HepG2 (cell line): ENCODE data around the gene RTF1. TPM values are rescaled to one million over a fixed set of nuclear protein-coding genes. Genes with fewer than 3 reads are reported as not detected.

ENCODE experiments used
- ARHGAP35 ChIP-seq: sonication (generic); formaldehyde crosslinking; IDR thresholded peaks from 2 replicates; pipeline ENCODE4 v1.9.0; 2022; ENCODE audit warnings: mild to moderate bottlenecking, inconsistent platforms, moderate library complexity, missing genetic modification reagents, borderline replicate concordance
- ATRX ChIP-seq: sonication (generic); formaldehyde crosslinking; IDR thresholded peaks from 2 replicates; pipeline ENCODE4 v1.4.0; 2020; ENCODE audit warnings: missing genetic modification reagents, borderline replicate concordance
- BHLHE40 ChIP-seq: IDR thresholded peaks from 2 replicates; pipeline ENCODE4 v1.6.1; 2011; ENCODE audit warnings: low read length, improper control_type of control experiment
- CBX1 ChIP-seq: IDR thresholded peaks from one replicate; pipeline ENCODE4 v1.6.1; 2016; ENCODE audit warnings: antibody characterized with exemption, low read depth
- ELF1 ChIP-seq: sonication (generic); formaldehyde crosslinking; IDR thresholded peaks from 2 replicates; pipeline ENCODE4 v1.4.0; 2020; ENCODE audit warnings: missing genetic modification reagents
- KLF12 ChIP-seq: sonication (generic); formaldehyde crosslinking; IDR thresholded peaks from 2 replicates; pipeline ENCODE4 v1.4.0; 2020; ENCODE audit warnings: missing genetic modification reagents, borderline replicate concordance
- MEF2D ChIP-seq: sonication (generic); formaldehyde crosslinking; IDR thresholded peaks from 2 replicates; pipeline ENCODE4 v1.5.1; 2020; ENCODE audit warnings: mild to moderate bottlenecking, missing genetic modification reagents
- PLRG1 ChIP-seq: fragments of 450-650 bp; conservative IDR thresholded peaks from 2 replicates; pipeline ENCODE4 v1.6.1; 2016
- RBAK ChIP-seq: sonication (generic); formaldehyde crosslinking; IDR thresholded peaks from 2 replicates; pipeline ENCODE4 v1.5.1; 2020; ENCODE audit warnings: mild to moderate bottlenecking, missing genetic modification reagents
- SALL1 ChIP-seq: sonication (generic); formaldehyde crosslinking; IDR thresholded peaks from 2 replicates; pipeline ENCODE4 v1.8.0; 2022; ENCODE audit warnings: mild to moderate bottlenecking, missing genetic modification reagents
- SCMH1 ChIP-seq: sonication (generic); formaldehyde crosslinking; IDR thresholded peaks from 2 replicates; pipeline ENCODE4 v1.9.0; 2021; ENCODE audit warnings: missing genetic modification reagents, mild to moderate bottlenecking, borderline replicate concordance
- SIN3B ChIP-seq: fragments of 150-350 bp; IDR thresholded peaks from 2 replicates; pipeline ENCODE4 v1.6.1; 2014; ENCODE audit warnings: low read length
- SIX4 ChIP-seq: sonication (generic); formaldehyde crosslinking; IDR thresholded peaks from 2 replicates; pipeline ENCODE4 v1.4.0; 2020; ENCODE audit warnings: missing genetic modification reagents
- SMAD9 ChIP-seq: sonication (generic); formaldehyde crosslinking; IDR thresholded peaks from 2 replicates; pipeline ENCODE4 v1.5.1; 2020; ENCODE audit warnings: mild to moderate bottlenecking, missing genetic modification reagents
- SP5 ChIP-seq: IDR thresholded peaks from 2 replicates; pipeline ENCODE4 v1.6.1; 2016; ENCODE audit warnings: low read depth, borderline replicate concordance
- SSRP1 ChIP-seq: IDR thresholded peaks from 2 replicates; pipeline ENCODE4 v1.6.1; 2016; ENCODE audit warnings: control low read depth
- STAG1 ChIP-seq: sonication (generic); formaldehyde crosslinking; IDR thresholded peaks from 2 replicates; pipeline ENCODE4 v1.4.0; 2020; ENCODE audit warnings: missing genetic modification reagents
- TEAD3 ChIP-seq: optimal IDR thresholded peaks from 2 replicates; pipeline ENCODE3; 2016; ENCODE audit warnings: borderline replicate concordance
- TRIM24 ChIP-seq: sonication (generic); formaldehyde crosslinking; IDR thresholded peaks from 2 replicates; pipeline ENCODE4 v1.8.0; 2022; ENCODE audit warnings: mild to moderate bottlenecking, missing genetic modification reagents
- ZNF367 ChIP-seq: sonication (generic); formaldehyde crosslinking; IDR thresholded peaks from 2 replicates; pipeline ENCODE4 v1.4.0; 2020; ENCODE audit warnings: missing genetic modification reagents, borderline replicate concordance
- ZNF678 ChIP-seq: sonication (generic); formaldehyde crosslinking; IDR thresholded peaks from 2 replicates; pipeline ENCODE4 v1.4.0; 2020; ENCODE audit warnings: mild to moderate bottlenecking, missing genetic modification reagents
- polyA plus RNA-seq, 8 experiments: library from polyadenylated mRNA; depleted of rRNA in 3 of 8; stranded (reverse) in 7 of 8; unstranded in 1 of 8; fragments of >200 nt; fragmentation: Illumina TruSeq in 4 of 8; extraction: Trizol in 4 of 8; gene quantifications; 2 replicates each; pipeline versions ENCODE4 v1.2.1 to v1.2.3, GENCODE V29; 2011 to 2016; ENCODE audit warnings: low read depth in 4 of 8, missing spikeins in 1 of 8, mixed read lengths in 1 of 8; ENCODE audit not compliant: insufficient read depth in 1 of 8
- total RNA-seq, 5 experiments: library from RNA; depleted of rRNA; stranded (reverse); fragments of >200 nt; fragmentation: Illumina TruSeq; extraction: Trizol; gene quantifications; 2 replicates each; pipeline ENCODE4 v1.2.3, GENCODE V29; 2016; ENCODE audit warnings: low read depth in 1 of 5
- TF ChIP-seq, protein P1 (sequence below): fragments of 450-650 bp; IDR thresholded peaks from 2 replicates; pipeline ENCODE4 v1.6.1; 2017; ENCODE audit warnings: mild to moderate bottlenecking
- TF ChIP-seq, protein P2 (sequence below): sonication (generic); formaldehyde crosslinking; IDR thresholded peaks from 2 replicates; pipeline ENCODE4 v1.8.0; 2022; ENCODE audit warnings: mild to moderate bottlenecking, missing genetic modification reagents, borderline replicate concordance
- TF ChIP-seq, protein P3 (sequence below): sonication (generic); formaldehyde crosslinking; IDR thresholded peaks from 2 replicates; pipeline ENCODE4 v1.8.1; 2023; ENCODE audit warnings: mild to moderate bottlenecking, moderate library complexity, missing genetic modification reagents
- TF ChIP-seq, protein P4 (sequence below): sonication (generic); formaldehyde crosslinking; IDR thresholded peaks from 2 replicates; pipeline ENCODE4 v1.9.0; 2021; ENCODE audit warnings: missing genetic modification reagents, borderline replicate concordance

The RTF1 gene
- total and polyA plus RNA-seq, 2 of the 13 experiments (the other 11 are each of a cell fraction or from before 2014, with no cell fraction given) = 13.9 to 17.9 TPM

DNA sequence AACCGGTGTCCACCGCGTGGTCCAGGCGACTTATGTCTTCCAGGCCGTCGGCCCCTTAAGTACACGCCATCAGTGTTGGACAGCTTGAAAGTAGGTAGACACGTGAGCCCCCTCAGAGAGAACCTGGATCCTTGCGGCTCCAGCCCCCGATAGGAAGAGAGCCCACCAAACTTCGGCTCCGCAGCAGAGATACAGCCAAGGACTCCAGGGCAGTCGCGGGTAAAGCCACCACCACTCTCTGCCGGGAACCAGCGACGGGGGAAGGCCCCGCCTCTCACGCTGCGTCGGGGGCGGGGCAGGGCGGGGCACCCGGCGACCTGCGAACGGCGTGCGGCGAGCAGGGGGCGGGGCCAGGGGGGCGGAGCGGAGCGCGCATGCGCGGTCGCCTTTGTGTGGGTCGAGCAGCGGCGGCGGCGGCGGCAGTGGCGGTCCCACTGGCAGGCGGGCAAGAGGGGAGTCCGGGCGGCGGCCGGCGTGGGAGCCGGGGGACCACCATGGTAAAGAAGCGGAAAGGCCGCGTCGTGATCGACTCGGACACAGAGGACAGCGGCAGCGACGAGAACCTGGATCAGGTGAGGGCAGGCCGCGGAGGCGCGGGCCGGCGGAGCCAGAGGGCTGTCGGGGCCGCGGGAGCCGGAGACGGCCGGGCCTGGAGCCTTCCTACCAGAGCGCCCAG is at the start of gene RTF1 (continued):
- TF ChIP-seq, protein P1, sequence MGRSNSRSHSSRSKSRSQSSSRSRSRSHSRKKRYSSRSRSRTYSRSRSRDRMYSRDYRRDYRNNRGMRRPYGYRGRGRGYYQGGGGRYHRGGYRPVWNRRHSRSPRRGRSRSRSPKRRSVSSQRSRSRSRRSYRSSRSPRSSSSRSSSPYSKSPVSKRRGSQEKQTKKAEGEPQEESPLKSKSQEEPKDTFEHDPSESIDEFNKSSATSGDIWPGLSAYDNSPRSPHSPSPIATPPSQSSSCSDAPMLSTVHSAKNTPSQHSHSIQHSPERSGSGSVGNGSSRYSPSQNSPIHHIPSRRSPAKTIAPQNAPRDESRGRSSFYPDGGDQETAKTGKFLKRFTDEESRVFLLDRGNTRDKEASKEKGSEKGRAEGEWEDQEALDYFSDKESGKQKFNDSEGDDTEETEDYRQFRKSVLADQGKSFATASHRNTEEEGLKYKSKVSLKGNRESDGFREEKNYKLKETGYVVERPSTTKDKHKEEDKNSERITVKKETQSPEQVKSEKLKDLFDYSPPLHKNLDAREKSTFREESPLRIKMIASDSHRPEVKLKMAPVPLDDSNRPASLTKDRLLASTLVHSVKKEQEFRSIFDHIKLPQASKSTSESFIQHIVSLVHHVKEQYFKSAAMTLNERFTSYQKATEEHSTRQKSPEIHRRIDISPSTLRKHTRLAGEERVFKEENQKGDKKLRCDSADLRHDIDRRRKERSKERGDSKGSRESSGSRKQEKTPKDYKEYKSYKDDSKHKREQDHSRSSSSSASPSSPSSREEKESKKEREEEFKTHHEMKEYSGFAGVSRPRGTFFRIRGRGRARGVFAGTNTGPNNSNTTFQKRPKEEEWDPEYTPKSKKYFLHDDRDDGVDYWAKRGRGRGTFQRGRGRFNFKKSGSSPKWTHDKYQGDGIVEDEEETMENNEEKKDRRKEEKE = no peak
- TF ChIP-seq ARHGAP35 (CRISPR knock-in tag) (no peak), ATRX (CRISPR knock-in tag) (no peak), SALL1 (peak; percentile 64), STAG1 (CRISPR knock-in tag) (no peak), SP5 (CRISPR knock-in tag) (peak; percentile 87), SIX4 (CRISPR knock-in tag) (no peak), SCMH1 (CRISPR knock-in tag) (no peak), KLF12 (CRISPR knock-in tag) (no peak), PLRG1 (no peak), ZNF678 (CRISPR knock-in tag) (no peak), SIN3B (no peak), CBX1 (no peak), TEAD3 (CRISPR knock-in tag) (no peak), MEF2D (CRISPR knock-in tag) (peak; percentile 30; the same call in 1 of the 2 replicates), RBAK (no peak), ZNF367 (CRISPR knock-in tag) (no peak), SSRP1 (CRISPR knock-in tag) (no peak), SMAD9 (CRISPR knock-in tag) (no peak), TRIM24 (no peak), ELF1 (CRISPR knock-in tag) (peak; percentile 30; the same call in 1 of the 2 replicates), BHLHE40 (peak; percentile 11; the same call in 1 of the 2 replicates)
- TF ChIP-seq, protein P2, sequence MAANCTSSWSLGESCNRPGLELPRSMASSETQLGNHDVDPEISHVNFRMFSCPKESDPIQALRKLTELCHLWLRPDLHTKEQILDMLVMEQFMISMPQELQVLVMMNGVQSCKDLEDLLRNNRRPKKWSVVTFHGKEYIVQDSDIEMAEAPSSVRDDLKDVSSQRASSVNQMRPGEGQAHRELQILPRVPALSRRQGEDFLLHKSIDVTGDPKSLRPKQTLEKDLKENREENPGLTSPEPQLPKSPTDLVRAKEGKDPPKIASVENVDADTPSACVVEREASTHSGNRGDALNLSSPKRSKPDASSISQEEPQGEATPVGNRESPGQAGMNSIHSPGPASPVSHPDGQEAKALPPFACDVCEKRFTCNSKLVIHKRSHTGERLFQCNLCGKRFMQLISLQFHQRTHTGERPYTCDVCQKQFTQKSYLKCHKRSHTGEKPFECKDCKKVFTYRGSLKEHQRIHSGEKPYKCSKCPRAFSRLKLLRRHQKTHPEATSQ (CRISPR knock-in tag) = no peak
- TF ChIP-seq, protein P3, sequence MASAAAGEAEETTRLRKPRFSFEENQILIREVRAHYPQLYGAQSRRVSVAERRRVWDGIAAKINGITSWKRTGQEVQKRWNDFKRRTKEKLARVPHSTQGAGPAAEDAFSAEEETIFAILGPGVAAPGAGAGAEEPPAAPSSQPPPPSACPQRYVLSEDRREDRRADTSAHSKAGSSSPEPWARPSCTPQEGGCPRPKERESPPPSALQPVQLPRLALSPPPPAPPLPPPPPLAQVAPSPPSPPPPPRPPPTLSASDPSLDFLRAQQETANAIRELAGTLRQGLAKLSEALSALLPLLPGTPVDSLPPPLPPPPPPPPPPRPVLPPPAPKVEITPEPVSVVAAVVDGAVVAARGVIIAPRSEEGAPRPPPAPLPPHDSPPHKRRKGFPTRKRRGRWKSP (CRISPR knock-in tag) = peak; percentile 31; the same call in 1 of the 2 replicates
- TF ChIP-seq, protein P4, sequence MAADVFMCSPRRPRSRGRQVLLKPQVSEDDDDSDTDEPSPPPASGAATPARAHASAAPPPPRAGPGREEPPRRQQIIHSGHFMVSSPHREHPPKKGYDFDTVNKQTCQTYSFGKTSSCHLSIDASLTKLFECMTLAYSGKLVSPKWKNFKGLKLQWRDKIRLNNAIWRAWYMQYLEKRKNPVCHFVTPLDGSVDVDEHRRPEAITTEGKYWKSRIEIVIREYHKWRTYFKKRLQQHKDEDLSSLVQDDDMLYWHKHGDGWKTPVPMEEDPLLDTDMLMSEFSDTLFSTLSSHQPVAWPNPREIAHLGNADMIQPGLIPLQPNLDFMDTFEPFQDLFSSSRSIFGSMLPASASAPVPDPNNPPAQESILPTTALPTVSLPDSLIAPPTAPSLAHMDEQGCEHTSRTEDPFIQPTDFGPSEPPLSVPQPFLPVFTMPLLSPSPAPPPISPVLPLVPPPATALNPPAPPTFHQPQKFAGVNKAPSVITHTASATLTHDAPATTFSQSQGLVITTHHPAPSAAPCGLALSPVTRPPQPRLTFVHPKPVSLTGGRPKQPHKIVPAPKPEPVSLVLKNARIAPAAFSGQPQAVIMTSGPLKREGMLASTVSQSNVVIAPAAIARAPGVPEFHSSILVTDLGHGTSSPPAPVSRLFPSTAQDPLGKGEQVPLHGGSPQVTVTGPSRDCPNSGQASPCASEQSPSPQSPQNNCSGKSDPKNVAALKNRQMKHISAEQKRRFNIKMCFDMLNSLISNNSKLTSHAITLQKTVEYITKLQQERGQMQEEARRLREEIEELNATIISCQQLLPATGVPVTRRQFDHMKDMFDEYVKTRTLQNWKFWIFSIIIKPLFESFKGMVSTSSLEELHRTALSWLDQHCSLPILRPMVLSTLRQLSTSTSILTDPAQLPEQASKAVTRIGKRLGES = no peak
